Astrocyte of the hippocampus (primary cell): ENCODE data around the gene PPP2R2D.
"Not testable (repeated sequence)": the region's sequence is repeated elsewhere in the genome, so short reads cannot be mapped to it uniquely, and the experiment has no call there.

ENCODE experiments used
- DNase-seq: peaks from one replicate; pipeline ENCODE4 v3.0.0; 2011; ENCODE audit warnings: low read depth, low spot score

PPP2R2D gene

GRCh38 chr10:131947631-131948347 lies 47.0 kb downstream of the PPP2R2D start:
- peak; percentile 82 for DNase-seq

- DNase-seq = no peak
Measured at GRCh38 chr10:131948501-131948900, 47.7 kb downstream of the PPP2R2D start.

- no peak for DNase-seq
Measured at GRCh38 chr10:131949041-131949862, 48.4 kb downstream of the PPP2R2D start.

GRCh38 chr10:131949908-131950307 lies 49.1 kb downstream of the PPP2R2D start:
- not testable (repeated sequence) for DNase-seq

- DNase-seq = no peak
Measured at GRCh38 chr10:131954356-131954965, 53.7 kb downstream of the PPP2R2D start.

GRCh38 chr10:131955591-131956340 lies 55.0 kb downstream of the PPP2R2D start:
- no peak for DNase-seq

- no peak for DNase-seq
Measured at GRCh38 chr10:131959841-131960240, 59.0 kb downstream of the PPP2R2D start.

GRCh38 chr10:131960631-131961046 lies 59.8 kb downstream of the PPP2R2D start:
- DNase-seq = no peak

- no peak for DNase-seq
Measured at GRCh38 chr10:131961047-131961776, 60.4 kb downstream of the PPP2R2D start.

GRCh38 chr10:131961777-131962662 lies 61.2 kb downstream of the PPP2R2D start:
- no peak for DNase-seq

- DNase-seq = no peak
Measured at GRCh38 chr10:131963350-131963749, 62.5 kb downstream of the PPP2R2D start.

- no peak for DNase-seq
Measured at GRCh38 chr10:131963811-131964210, 63.0 kb downstream of the PPP2R2D start.

GRCh38 chr10:131964298-131964697 lies 63.5 kb downstream of the PPP2R2D start:
- no peak for DNase-seq

- no peak for DNase-seq
Measured at GRCh38 chr10:131968949-131969348, 68.1 kb downstream of the PPP2R2D start.

GRCh38 chr10:131970946-131971345 lies 70.1 kb downstream of the PPP2R2D start:
- DNase-seq = no peak

- no peak for DNase-seq
Measured at GRCh38 chr10:131971591-131971990, 70.8 kb downstream of the PPP2R2D start.

GRCh38 chr10:131972474-131973071 lies 71.8 kb downstream of the PPP2R2D start:
- DNase-seq = peak; percentile 60

GRCh38 chr10:131973160-131973951 lies 72.5 kb downstream of the PPP2R2D start:
- DNase-seq = no peak
